Globus pallidus (tissue), 1 donor: Measurements from ENCODE around the gene HNRNPH1.
"Not testable (repeated sequence)": the region's sequence is repeated elsewhere in the genome, so short reads cannot be mapped to it uniquely, and the experiment has no call there.

ENCODE experiments used
- DNase-seq: peaks from one replicate; pipeline ENCODE4 v3.0.0-alpha.2; 2015; ENCODE audit warnings: low spot score

Gene HNRNPH1, protein sequence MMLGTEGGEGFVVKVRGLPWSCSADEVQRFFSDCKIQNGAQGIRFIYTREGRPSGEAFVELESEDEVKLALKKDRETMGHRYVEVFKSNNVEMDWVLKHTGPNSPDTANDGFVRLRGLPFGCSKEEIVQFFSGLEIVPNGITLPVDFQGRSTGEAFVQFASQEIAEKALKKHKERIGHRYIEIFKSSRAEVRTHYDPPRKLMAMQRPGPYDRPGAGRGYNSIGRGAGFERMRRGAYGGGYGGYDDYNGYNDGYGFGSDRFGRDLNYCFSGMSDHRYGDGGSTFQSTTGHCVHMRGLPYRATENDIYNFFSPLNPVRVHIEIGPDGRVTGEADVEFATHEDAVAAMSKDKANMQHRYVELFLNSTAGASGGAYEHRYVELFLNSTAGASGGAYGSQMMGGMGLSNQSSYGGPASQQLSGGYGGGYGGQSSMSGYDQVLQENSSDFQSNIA

GRCh38 chr5:179623003-179623905 is at the start of gene HNRNPH1:
Gene HNRNPH1, minus strand, starts transcription at chr5:179623671. Its CDS starts 538 bp downstream, at chr5:179623133.
- DNase-seq = peak; percentile 98

GRCh38 chr5:179668391-179668790 is 44.9 kb upstream of the HNRNPH1 start:
- DNase-seq = peak; percentile 47

DNA sequence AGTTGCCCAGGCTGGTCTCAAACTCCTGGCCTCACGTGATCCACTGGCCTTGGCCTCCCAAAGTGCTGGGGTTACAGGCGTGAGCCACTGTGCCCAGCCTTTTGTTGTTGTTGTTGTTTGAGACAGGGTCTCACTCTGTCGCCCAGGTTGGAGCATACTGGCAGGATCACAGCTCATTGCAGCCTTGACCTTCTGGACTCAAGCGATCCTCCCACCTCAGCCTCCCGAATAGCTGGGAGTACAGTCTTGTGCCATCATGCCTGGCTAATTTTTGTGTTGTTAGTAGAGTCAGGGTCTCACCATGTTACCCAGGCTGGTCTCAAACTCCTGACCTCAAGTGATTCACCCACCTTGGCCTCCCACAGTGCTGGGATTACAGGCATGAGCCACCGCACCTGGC is 38.2 kb upstream of the HNRNPH1 start:
- DNase-seq = not testable (repeated sequence)

DNA sequence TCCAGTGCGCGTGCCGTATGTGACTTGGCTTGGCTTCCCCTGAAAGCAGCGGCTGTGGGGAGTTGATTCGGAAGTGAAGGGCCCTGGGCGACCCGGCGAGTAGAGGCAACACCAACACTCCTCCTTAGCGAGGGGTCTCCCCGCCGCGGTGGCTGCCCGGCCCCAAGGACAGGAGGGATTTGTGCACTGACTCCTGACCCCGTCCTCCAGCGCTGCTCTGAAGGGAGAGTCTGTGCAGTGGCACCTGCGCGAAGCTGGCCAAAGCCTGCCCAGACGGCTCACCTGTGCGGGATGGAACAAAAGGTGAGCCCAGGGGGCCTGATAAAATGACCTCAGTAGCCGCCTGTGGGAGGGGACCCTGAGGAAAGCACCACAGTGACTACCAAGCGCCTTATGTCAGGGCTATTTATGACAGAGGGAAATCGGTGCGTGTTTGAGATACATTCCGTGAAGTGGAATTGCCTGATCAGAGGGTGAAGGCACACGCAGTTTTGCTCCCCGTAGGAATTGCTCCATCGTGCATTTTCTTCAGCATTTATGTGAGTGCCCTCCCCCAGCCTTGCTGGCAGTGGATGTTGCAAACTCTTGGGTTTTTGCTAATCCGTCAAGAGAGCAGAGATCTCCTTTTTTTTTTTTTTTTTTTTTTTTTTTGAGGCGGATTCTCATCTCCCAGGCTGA is 34.8 kb upstream of the HNRNPH1 start:
- not testable (repeated sequence) for DNase-seq

DNA sequence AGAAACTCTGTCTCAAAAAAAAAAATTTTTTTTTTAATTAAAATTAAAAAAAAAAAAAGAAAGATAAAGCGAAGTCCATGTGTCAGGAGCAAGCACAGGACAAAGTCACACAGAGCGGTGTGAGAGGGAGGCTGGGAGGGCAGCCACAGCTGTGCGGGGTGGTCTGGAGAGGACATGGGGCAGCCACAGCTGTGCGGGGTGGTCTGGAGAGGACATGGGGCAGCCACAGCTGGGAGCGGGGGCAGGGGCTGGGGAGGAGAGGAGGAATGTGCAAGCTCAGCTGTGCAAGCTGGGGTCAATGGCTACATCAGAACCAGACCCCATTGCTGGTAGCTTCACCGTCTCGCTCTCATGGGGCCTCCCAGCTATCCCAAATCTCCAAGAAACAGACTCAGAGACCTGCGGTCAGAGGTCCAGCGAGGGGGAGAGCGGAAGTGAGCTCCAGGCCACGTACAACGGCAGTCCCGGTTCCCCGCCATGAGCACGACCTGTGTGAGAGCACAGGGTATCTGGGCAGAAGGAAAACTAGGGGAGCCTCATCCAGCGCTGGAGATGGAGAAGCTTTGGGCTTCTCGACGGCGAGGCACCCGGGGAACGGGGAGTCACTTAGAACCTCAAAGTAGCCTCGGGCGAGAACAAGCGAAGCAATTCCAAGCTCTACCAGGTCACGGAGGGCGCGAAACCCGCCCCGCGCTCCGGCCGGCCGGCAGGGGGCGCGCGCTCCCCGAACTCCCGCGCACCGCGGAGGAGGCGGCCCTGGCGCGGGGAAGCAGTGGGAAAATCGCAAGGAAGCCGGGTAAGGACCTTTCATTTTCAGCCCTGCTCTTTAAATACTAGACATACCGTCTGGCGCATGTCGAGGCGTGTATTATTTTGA is 34.1 kb upstream of the HNRNPH1 start:
- not testable (repeated sequence) for DNase-seq

- not testable (repeated sequence) for DNase-seq
Measured at GRCh38 chr5:179653135-179653534, 29.7 kb upstream of the HNRNPH1 start.

DNA sequence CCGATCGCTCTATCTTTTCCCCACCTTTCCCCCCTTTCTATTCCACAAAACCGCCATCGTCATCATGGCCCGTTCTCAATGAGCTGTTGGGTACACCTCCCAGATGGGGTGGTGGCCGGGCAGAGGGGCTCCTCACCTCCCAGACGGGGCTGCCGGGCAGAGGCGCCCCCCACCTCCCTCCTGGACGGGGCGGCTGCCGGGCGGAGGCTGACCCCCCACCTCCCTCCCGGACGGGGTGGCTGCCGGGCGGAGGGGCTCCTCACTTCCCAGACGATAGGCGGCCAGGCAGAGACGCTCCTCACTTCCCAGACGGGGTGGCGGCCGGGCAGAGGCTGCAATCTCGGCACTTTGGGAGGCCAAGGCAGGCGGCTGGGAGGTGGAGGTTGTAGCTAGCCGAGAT is 26.8 kb upstream of the HNRNPH1 start:
- not testable (repeated sequence) for DNase-seq

DNA sequence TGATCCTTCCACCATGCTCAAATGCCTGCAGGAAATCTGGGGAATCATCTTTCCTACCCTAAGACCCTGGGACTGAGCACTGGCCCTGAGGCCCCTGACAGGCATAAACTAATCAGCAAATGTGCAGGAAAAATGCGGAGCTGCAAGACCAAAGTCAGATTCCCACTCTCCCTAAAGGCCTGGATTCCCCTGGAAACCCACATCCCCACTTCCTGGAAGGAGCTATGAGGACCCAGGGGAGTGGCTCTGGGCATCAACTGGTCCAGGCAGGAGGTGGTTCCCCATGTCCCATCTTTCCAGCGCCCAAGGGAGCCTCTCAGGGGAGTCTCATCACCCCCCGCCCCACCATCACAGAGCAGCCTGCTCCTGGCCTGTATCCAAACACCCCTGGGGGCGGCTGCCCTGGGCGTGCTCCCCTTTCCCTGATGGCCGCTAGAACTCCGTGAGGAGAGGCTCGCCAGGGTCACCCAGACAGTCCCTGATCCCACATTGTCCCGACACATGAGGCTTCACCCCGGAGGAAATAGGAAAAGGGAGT is 25.8 kb upstream of the HNRNPH1 start:
- not testable (repeated sequence) for DNase-seq

- no peak for DNase-seq
Measured at GRCh38 chr5:179648410-179648809, 24.9 kb upstream of the HNRNPH1 start.

DNA sequence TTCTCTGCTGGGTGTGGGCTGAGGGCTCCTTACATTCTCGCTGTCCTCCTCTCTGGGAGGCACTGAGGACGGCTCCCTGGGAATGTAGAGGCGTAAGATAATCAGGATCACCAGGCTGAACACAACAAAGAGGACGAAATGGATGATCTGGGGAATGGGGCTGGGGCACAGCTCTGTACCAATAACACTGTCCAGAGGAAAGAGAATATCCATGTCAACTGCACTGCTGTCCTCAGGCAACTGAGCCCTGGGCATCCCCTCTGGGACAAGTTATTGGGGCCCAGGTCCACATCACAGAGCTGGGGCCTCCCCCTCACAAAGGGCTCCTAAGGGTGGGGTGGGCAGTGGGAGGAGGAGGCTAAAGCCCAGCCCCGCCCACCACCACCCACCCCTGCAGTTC is 21.3 kb upstream of the HNRNPH1 start:
- DNase-seq = not testable (repeated sequence)

GRCh38 chr5:179643141-179643920 is 19.9 kb upstream of the HNRNPH1 start:
- DNase-seq = not testable (repeated sequence)

- DNase-seq = not testable (repeated sequence)
Measured at GRCh38 chr5:179642626-179643025, 19.2 kb upstream of the HNRNPH1 start.

DNA sequence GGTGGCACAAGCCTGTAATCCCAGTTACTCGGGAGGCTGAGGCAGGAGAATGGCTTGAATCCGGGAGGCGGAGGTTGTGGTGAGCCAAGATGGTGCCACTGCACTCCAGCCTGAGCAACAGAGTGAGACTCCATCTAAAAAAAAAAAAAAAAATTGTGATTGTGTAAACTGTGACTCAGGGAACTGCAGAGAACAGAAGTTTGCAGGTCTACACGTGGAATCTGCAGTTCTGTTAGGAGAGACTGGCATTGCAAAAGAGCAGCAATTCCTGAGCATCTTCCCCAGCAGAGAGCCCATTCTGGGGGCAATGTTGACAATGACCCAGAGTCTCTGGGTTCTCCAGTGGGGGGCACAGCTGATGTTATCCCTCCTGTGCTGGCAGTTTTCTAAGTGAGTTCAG is 18.3 kb upstream of the HNRNPH1 start:
- not testable (repeated sequence) for DNase-seq

- not testable (repeated sequence) for DNase-seq
Measured at GRCh38 chr5:179639296-179639695, 15.8 kb upstream of the HNRNPH1 start.

- not testable (repeated sequence) for DNase-seq
Measured at GRCh38 chr5:179634370-179635172, 11.1 kb upstream of the HNRNPH1 start.

DNA sequence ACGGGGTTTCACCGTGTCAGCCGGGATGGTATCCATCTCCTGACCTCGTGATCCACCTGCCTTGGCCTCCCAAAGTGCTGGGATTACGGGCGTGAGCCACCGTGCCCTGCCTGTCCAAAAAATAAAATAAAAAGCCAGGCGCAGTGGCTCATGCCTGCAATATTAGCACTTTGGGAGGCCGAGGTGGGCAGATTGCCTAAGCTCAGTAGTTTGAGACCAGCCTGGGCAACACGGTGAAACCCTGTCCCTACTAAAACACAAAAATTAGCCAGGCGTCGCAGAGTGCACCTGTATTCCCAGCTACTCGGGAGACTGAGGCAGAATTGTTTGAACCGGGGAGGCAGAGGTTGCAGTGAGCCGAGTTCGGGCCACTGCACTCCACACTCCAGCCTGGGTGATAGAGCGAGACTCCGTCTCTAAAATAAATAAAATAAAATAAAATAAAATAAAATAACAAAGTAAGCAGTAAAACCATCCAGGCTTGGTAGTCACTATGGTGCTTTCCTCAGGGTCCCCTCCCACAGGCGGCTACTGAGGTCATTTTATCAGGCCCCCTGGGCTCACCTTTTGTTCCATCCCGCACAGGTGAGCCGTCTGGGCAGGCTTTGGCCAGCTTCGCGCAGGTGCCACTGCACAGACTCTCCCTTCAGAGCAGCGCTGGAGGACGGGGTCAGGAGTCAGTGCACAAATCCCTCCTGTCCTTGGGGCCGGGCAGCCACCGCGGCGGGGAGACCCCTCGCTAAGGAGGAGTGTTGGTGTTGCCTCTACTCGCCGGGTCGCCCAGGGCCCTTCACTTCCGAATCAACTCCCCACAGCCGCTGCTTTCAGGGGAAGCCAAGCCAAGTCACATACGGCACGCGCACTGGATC is 10.3 kb upstream of the HNRNPH1 start:
- DNase-seq = not testable (repeated sequence)

DNA sequence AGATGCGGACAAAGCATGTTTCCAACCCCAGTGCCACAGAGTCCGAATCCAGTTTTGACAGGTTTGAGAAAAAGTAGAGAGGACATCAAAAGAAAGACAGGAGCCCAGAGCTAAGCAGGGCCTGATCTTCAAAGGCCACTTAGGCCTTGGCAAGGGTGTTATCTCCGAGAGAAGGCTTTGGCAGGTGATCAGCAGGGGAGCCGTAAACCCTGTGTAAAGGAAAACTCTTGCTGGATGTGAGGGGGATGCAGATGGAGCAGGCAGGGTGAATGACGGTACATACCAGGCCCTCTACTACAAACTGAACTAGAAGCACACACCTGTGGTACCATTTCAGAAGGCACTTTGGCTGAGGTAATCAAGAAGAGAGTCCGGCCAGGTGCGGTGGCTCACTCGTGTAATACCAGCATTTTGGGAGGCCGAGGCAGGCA is 1.4 kb upstream of the HNRNPH1 start:
- no peak for DNase-seq
